HG02840 (cell line): ENCODE results near the gene KRT17.
"Not testable (repeated sequence)": the region's sequence is repeated elsewhere in the genome, so short reads cannot be mapped to it uniquely, and the experiment has no call there.

ENCODE experiments used
- ATAC-seq: cut with Tn5 transposase; IDR thresholded peaks from one replicate; pipeline ENCODE4 v1.9.1; 2021; ENCODE audit warnings: mild to moderate bottlenecking, moderate library complexity, moderate number of reproducible peaks; ENCODE audit not compliant: unreplicated experiment, low FRiP score

Gene KRT17

DNA sequence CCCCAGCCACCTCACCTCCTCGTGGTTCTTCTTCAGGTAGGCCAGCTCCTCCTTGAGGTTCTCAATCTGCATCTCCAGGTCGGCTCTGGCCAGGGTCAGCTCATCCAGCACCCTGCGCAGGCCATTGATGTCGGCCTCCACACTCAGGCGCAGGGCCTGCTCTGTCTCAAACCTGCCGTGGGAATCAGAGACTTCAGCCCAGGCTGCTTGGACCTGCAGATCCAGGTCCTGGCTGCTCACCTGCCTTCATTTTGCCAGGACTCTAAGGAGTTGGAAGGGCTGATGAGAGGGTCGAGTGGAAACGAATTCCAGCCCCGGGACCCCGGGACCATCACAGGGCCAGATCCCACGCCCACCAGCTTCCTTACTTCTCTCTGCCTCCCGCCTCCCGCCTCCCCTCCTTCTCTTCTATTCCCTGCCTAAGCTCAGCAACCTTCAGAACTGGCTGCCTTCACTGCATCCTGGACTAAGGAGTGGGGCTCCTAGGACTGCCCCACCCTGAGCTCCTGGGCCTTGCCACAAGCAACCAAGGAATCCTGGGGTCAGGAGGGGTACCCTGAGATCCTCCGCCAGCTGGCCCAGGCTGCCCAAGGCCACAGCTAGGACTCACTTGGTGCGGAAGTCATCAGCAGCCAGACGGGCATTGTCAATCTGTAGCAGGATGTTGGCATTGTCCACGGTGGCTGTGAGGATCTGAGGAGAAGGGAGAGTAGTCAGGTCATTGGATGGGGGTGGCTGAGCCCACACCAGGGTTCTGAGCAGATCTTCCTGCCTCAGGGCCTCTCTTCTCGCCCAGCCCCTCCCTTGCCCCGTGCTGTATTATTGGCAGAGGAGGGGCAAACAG, 1.8 kb downstream of the KRT17 start:
- not testable (repeated sequence) for ATAC-seq

DNA sequence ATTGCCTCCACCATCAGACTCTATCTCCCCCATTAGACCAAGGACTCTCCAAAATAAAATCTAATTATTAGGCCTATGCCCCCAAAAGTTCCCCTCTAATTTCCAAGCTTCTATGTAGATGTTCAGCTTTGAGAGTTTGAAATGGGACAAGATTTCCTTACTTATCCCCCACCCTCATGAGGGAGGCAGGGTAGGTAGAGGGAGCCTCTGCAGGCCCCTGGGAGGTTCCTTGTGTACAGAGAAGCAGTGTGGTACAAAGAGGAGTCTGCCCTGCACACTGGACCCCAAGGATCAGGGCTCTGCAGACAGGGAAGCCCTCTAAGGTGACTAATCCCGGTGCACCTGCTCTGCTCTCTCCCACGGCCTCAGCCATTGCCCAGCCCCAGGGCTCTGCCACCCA, 2.5 kb downstream of the KRT17 start:
- no peak for ATAC-seq

DNA sequence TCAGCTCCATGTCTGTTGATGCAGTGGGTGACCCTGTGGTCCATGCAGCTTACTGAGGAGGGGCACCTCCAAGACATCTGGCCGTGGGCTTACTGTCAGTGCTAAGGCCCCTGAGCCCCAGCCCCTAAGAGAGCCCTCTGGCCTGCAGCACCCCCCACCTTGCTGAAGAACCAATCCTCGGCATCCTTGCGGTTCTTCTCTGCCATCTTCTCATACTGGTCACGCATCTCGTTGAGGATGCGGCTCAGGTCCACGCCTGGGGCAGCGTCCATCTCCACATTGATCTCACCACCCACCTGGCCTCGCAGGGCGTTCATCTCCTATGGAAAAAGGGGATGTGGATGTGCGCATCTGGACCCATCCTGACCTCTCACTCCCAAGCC, 2.9 kb downstream of the KRT17 start:
- not testable (repeated sequence) for ATAC-seq

DNA sequence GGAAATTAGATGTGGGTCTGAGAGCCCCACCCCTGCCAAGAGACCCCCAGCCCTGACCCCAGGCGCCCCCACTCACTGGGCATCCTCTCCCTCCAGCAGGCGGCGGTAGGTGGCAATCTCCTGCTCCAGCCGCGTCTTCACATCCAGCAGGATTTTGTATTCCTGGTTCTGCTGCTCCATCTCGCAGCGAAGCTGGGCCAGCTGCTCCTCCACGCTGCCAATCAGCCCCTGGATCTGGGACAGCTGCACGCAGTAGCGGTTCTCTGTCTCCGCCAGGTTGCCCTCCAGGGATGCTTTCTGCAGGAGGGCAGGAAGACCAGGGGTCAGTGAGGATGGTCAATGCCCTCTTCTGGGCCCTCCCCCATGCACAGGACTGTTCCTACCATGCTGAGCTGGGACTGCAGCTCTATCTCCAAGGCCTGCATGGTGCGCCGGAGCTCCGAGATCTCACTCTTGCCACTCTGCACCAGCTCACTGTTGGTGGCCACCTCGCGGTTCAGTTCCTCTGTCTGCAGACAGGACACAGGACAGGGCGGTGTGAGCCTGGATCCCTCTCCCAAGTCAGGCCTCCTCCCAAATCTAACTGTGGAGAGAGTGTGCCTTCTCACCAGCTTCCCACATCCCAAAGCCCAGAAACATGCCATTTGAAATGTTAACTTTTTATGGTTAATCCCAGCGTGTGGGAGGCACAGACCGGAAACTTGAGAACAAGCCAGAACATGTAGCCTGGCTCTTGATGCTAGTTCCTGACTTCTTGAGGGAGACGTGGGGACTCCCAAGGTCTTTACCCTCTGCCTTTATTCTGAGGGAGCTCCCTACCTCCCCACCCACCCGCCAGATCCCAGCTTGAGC, 3.6 kb downstream of the KRT17 start:
- no peak for ATAC-seq

DNA sequence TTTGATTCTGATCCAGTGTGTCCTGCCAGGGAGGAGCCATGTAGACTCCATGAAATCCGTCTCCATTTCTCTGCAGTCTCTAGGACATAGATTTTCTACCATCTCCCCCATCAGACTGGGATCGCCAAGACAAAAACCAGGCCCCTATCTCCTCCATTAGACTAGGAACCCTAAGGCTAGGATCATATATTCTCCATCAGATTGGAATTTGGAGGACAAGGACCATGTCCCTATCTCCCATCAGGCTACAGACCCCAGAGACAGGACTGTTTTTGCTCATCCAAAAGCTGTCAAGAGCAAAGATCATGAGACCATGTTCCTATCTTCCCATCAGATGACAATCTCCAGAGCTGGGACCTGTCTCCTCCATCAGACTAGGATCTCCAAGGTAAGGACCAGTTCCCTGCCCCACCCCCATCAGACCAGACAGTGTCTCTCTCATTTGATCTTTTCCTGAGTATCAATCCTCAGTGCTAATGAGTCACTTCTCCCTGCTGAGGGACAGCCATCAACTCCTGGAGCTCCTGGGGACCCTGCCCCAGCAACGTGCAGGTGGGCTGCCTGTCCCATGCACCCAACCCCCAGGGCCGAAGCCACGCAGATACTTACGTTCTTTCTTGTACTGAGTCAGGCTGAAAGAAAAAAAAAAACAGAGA, 4.3 kb downstream of the KRT17 start:
- not testable (repeated sequence) for ATAC-seq

DNA sequence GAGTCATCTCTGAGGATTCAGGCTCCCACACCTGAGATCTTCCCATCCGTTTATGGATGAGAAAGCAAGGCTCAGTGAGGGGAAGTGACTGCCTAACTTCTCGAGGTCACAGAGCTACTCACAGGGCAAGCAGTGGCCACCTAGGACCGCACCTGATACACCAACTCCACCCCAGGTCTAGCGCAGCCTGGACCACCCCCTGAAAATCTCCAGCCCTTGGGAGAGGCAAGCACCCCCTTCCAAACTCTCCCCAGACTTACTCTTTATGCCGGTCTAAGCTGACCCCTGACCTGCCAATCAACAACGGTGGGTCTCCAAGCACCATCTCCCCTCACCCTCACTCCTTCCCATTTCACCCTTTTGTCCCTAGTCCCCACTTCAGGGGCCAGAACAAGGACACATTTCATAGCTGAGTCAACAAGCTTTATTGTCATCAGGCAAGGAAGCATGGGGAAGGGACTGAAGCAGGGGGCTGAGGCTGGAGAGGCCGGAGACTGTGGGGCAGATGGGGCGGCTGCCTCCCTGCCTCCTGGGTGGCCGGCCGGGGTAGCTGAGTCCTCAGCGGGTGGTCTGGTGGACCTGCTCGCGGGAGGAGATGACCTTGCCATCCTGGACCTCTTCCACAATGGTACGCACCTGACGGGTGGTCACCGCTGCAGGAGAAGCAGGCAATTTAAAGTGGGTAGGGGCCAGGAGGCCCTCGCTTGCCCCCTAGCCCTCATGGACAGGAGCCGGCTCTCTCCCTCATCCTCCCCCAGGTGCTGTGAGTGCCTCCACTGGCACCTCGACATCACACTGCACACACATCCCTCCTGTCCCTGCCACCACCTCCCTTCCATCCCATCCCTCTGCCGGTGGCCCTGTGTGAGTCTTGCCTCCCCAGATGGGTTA, 5.1 kb downstream of the KRT17 start:
- ATAC-seq, result no peak

GRCh38 chr17:41618341-41619035, 5.9 kb downstream of the KRT17 start:
- no peak for ATAC-seq

- no peak for ATAC-seq
These were observed 6.7 kb downstream of the KRT17 start for GRCh38 chr17:41617698-41618097.

DNA sequence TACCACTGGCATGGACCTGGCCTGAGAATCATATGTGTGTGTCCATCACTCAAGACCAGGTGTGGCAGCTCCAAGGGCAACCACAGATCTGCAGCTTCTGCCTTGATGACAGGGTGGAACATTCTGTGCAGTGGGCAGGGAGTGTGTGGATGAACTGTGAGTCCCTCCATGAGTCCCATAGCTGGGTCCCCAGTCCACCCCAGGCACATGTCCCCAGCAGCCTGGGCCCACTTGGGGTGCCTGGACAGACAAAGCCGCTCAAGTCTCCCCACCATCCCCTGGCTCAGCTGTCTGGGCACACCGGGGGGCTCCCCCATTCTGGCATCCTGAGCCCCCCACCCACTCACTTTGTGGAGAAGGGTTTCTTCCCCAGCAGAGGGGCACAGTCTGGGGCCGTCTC, 7.2 kb downstream of the KRT17 start:
- no peak for ATAC-seq

DNA sequence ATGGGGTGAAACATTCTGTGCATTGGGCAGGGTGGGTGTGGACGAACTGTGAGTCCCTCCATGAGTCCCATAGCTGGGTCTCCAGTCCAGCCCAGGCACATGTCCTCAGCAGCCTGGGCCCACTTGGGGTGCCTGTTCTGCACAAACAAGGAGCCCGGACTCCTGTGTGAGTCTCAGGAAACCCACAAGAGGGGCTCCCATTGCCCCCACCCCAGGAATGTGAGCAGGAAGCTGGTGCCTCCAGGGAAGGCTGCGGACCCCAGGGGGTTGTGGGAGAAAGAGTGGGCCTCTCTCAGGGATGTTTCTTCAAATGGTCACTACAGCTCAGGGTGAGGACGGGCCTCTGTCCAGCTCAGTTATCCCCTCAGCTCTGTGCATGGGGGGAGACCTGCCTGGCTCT, 7.9 kb downstream of the KRT17 start:
- ATAC-seq, result not testable (repeated sequence)

GRCh38 chr17:41615454-41615853, 8.9 kb downstream of the KRT17 start:
- no peak for ATAC-seq

- not testable (repeated sequence) for ATAC-seq
These were observed 9.6 kb downstream of the KRT17 start for GRCh38 chr17:41614767-41615166.

GRCh38 chr17:41614098-41614497, 10.3 kb downstream of the KRT17 start:
- no peak for ATAC-seq

GRCh38 chr17:41613277-41614082, 10.9 kb downstream of the KRT17 start:
- ATAC-seq, result no peak

DNA sequence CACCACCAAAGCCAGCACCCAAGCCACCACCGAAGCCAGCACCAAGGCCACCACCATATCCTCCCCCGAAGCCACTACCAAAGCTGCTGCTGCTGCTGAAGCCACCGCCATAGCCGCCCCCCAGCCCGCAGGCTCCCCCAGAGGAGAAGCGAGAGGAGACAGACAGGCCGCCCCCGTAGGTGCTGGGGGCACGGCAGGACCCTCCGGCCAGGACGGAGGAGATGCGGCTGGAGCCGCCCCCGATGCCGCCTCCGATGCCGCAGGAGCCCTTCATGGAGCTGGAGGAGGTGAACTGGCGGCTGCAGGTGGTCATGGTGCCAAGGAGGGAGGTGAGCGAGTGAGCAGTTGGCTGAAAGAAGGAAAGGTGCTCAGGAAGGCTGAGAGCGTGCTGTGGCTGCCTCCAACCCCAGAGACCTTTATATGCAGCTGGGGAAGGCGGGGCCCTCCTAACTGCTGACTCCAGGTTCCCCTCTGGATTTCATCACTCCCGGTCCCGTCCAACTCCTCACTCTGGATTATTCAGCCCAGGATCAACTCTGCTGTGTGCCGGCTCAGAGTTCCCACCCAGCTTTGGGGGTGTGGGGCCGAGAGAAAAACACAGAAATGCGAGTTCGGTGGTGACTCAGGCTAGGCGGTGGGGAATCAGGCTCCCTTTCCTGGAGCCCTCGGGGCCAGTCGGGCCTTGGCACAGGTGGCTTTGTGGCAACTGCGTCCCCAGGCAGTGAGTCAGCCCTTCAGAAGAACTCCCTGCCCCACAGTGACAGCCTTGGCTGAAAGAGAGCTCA, 11.8 kb downstream of the KRT17 start, which contains the start of gene KRT16:
Gene KRT16 (minus strand): TSS at position 392 of the 785 bp plus-strand sequence. CDS start 79 bp downstream, at position 313.
- ATAC-seq, result not testable (repeated sequence)

DNA sequence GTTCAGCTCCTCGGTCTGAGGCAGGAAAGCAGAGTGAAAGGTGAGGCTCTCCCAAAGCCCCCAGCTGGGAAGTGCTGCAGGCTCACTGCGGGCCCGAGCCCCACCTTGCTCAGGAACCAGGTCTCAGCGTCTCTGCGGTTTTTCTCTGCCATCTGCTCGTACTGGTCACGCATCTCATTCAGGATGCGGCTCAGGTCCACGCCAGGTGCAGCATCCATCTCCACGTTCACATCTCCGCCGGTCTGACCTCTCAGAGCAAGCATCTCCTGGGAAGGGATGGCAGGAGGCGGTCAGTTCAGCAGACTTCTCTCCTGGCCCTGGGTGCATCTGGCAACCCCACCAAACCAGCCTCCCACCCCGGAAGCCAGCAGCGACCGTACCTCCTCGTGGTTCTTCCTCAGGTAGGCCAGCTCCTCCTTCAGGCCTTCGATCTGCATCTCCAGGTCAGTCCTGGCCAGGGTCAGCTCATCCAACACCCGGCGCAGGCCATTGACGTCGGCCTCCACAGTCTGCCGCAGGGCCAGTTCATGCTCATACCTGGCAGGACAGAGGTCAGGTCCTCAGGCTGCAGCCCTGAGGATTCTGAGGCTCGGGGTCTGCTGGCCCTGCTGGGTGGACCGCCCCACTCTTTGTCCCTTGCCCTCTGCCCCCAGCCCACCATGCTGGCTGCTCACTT, 13.3 kb downstream of the KRT17 start:
- no peak for ATAC-seq

DNA sequence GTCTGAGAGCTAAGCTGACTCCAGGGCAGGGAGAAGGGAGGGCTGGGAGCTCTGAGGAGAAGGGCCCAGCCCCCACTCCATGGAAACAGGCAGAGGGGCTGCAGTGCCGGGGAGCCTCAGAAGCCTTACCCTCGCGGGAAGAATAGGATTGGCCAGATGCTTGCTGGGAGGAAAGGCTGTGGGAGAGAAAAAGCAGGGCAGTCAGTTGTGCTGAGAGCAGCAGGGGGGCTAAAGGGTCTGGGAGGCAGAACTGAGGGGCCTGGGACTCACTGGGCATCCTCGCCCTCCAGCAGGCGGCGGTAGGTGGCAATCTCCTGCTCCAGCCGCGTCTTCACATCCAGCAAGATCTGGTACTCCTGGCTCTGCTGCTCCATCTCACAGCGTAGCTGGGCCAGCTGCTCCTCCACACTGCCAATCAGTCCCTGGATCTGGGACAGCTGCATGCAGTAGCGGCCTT, 14.3 kb downstream of the KRT17 start:
- ATAC-seq, result not testable (repeated sequence)
